ENCODE results near the gene PIK3C2G. TPM values are rescaled to one million over a fixed set of nuclear protein-coding genes. Genes with fewer than 3 reads are reported as not detected.

PIK3C2G gene
- polyA plus RNA-seq, 1 donor (not counting 4 experiments of a cell fraction or from before 2014, with no cell fraction given): 3.7 TPM

DNA sequence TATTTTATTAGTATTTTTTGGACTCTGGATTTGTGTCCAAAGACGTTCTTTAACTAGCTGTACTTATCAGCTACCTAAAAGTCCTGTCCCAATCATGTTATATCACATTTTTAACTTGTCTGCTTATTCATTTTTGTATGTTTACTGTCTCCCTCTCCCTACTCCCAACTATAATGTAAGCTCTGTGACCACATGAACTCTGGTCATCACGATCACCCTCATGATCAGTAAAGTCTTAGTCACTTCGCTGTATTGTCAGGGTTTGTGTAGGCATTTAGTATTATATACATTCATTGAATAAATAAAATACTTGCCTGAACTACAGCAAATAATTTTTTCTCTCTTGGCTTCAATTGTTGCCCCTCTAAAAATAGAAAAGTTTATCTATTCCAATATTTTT, 211.0 kb downstream of the PIK3C2G start:
- no peaks in the 10 kb centered on the region for H3K36me3 ChIP-seq (ENCODE audit: control insufficient read depth in 2 of 2, extremely low read depth in 1 of 2, insufficient read depth in 2 of 2, low read length in 2 of 2)
- DNase-seq (ENCODE audit: low read depth, low spot score) (no peak), FAIRE-seq (no peak)
- H4K20me1 ChIP-seq (ENCODE audit: control insufficient read depth, extremely low read depth, insufficient read depth, low read length): no peaks in the 10 kb centered on the region
- no peaks in the 10 kb centered on the region for H3K9me3 ChIP-seq (ENCODE audit: control insufficient read depth, low read depth, low read length)
- H3K9ac ChIP-seq (ENCODE audit: control insufficient read depth, extremely low read depth, insufficient read depth, low read length): no peak overlapping the region
- dilution Hi-C loops (cut with MboI; ENCODE audit: extremely low pct_ligation_motif_present, low sequenced_read_pairs): no loop called here
- no peak overlapping the region for H2AFZ ChIP-seq (ENCODE audit: control insufficient read depth, low read length)
- no peaks in the 10 kb centered on the region for H3K79me2 ChIP-seq (ENCODE audit: control insufficient read depth, insufficient read depth, low read length)
- TF ChIP-seq, protein P1, sequence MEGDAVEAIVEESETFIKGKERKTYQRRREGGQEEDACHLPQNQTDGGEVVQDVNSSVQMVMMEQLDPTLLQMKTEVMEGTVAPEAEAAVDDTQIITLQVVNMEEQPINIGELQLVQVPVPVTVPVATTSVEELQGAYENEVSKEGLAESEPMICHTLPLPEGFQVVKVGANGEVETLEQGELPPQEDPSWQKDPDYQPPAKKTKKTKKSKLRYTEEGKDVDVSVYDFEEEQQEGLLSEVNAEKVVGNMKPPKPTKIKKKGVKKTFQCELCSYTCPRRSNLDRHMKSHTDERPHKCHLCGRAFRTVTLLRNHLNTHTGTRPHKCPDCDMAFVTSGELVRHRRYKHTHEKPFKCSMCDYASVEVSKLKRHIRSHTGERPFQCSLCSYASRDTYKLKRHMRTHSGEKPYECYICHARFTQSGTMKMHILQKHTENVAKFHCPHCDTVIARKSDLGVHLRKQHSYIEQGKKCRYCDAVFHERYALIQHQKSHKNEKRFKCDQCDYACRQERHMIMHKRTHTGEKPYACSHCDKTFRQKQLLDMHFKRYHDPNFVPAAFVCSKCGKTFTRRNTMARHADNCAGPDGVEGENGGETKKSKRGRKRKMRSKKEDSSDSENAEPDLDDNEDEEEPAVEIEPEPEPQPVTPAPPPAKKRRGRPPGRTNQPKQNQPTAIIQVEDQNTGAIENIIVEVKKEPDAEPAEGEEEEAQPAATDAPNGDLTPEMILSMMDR (optimal IDR thresholded peaks at IDR 0.05 in 1 of 3, IDR thresholded peaks at IDR 0.05 in 1 of 3, conservative IDR thresholded peaks at IDR 0.05 in 1 of 3; ENCODE audit: extremely low read depth in 1 of 3, insufficient read depth in 2 of 3, low read length in 3 of 3): no peak
- TF ChIP-seq EZH2 (IDR thresholded peaks at IDR 0.05; ENCODE audit: low read length): no peak
- peaks cover 10% of the 10 kb centered on the region for H3K4me1 ChIP-seq (ENCODE audit: control insufficient read depth, extremely low read depth, insufficient read depth, low read length)
- H3K9me1 ChIP-seq (ENCODE audit: control insufficient read depth, extremely low read depth, insufficient read depth, low read length): no peaks in the 10 kb centered on the region
- no peak overlapping the region for H3K4me2 ChIP-seq (ENCODE audit: control insufficient read depth, extremely low read depth, insufficient read depth, low read depth, low read length)
- no peaks in the 10 kb centered on the region for H3K27me3 ChIP-seq (ENCODE audit: control insufficient read depth, extremely low read depth, insufficient read depth, low read length)
- H3K4me3 ChIP-seq (ENCODE audit: control insufficient read depth in 2 of 3, extremely low read depth in 1 of 3, insufficient read depth in 2 of 3, low read depth in 1 of 3, low read length in 3 of 3): no peak overlapping the region
- H3K27ac ChIP-seq (ENCODE audit: control insufficient read depth, insufficient read depth, low read length): no peak overlapping the region

DNA sequence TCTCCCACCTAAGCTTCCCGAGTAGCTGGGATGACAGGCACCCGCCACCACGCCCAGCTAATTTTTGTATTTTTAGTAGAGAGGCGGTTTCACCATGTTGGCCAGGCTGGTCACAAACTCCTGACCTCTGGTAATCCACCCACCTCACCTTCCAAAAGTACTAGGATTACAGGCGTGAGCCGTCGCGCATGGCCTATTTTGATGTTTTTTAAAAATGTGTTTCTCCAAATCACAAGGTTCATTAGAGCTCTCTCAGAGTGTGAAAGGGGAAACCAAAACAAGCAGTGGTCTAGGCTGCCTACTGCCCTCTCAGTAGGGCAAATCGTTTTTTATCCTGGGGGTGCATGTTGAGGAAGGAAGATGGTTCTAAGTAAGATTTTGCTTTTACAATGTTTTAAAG, 211.5 kb downstream of the PIK3C2G start:
- H3K4me1 ChIP-seq (ENCODE audit: control insufficient read depth, extremely low read depth, insufficient read depth, low read length): peaks cover 10% of the 10 kb centered on the region
- no peak for TF ChIP-seq EZH2 (IDR thresholded peaks at IDR 0.05; ENCODE audit: low read length)
- TF ChIP-seq, protein P1 (optimal IDR thresholded peaks at IDR 0.05 in 1 of 3, IDR thresholded peaks at IDR 0.05 in 1 of 3, conservative IDR thresholded peaks at IDR 0.05 in 1 of 3; ENCODE audit: extremely low read depth in 1 of 3, insufficient read depth in 2 of 3, low read length in 3 of 3): no peak

More for the DNA sequence above, 211.5 kb downstream of the PIK3C2G start:
- Histone ChIP-seq H3K79me2 (ENCODE audit: control insufficient read depth, insufficient read depth, low read length) (no peaks in the 10 kb centered on the region), H3K4me3 (ENCODE audit: control insufficient read depth in 2 of 3, extremely low read depth in 1 of 3, insufficient read depth in 2 of 3, low read depth in 1 of 3, low read length in 3 of 3) (no peak overlapping the region), H3K9me1 (ENCODE audit: control insufficient read depth, extremely low read depth, insufficient read depth, low read length) (no peaks in the 10 kb centered on the region), H3K27ac (ENCODE audit: control insufficient read depth, insufficient read depth, low read length) (no peak overlapping the region), H2AFZ (ENCODE audit: control insufficient read depth, low read length) (no peak overlapping the region), H3K36me3 (ENCODE audit: control insufficient read depth in 2 of 2, extremely low read depth in 1 of 2, insufficient read depth in 2 of 2, low read length in 2 of 2) (no peaks in the 10 kb centered on the region), H3K27me3 (ENCODE audit: control insufficient read depth, extremely low read depth, insufficient read depth, low read length) (no peaks in the 10 kb centered on the region), H3K4me2 (ENCODE audit: control insufficient read depth, extremely low read depth, insufficient read depth, low read depth, low read length) (no peak overlapping the region), H4K20me1 (ENCODE audit: control insufficient read depth, extremely low read depth, insufficient read depth, low read length) (no peaks in the 10 kb centered on the region), H3K9me3 (ENCODE audit: control insufficient read depth, low read depth, low read length) (no peaks in the 10 kb centered on the region), H3K9ac (ENCODE audit: control insufficient read depth, extremely low read depth, insufficient read depth, low read length) (no peak overlapping the region)
- dilution Hi-C loops (cut with MboI; ENCODE audit: extremely low pct_ligation_motif_present, low sequenced_read_pairs): no loop called here
- FAIRE-seq (no peak), DNase-seq (ENCODE audit: low read depth, low spot score) (no peak)

Measured in keratinocyte (primary cell).